ENCODE results near the gene ERG.

ERG gene

DNA sequence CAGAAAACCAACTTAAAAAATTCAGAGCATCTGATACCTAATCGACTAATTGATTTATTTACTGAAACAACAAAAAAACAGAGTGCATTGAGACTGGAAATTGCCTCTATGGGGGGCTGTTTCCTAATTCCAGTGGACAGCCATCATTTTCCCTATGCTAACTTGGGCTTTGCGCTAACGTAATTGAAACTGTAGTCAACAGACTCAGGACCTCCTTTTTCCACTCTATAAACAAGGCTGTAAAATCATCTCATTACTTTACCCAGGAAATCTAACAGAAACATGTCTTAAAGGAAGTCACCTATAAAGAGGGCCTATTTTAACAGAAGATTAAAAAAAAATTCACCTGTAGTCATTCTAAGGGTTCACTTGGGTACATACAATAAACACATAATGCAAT is 2.1 kb downstream of the ERG start:
- no peak for DNase-seq

DNA sequence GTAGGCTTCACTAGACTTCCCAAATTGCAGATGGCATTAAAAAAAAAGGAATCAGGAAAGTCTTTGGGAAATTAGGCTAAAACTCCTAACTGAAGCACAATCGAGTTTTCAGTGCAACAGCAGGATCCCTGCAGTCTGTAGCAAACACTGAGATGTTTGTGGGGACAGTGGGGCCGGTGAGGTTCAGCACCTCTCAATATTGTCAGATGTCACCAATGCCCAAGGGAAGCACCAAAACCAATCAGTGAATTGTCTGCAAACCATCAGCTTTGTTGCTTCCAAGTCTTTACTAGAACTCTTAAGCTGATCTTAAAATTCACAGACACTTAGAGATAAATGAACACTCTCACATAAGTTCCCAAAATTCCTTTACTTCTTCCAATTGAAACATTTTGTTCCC is 2.6 kb downstream of the ERG start:
- DNase-seq: no peak

DNA sequence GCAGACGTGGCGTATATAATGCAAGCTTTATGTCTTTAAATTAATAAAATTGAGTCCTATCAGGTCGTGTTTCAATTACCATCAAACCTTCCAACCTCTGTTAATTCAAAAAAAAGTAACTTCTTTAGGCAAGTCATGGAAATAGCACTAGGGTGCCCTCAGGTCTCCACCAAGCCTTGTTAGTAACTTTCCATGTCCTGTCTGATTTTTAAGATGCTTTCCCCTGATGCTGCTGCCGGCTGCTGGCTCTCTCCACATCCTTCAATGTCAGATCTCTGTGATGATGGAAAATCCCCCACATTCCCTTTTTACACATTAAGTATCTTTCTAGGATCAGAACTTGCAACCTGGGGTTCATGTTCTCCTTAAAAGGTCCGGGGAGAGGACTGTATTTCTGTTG is 3.0 kb downstream of the ERG start:
- no peak for DNase-seq

DNA sequence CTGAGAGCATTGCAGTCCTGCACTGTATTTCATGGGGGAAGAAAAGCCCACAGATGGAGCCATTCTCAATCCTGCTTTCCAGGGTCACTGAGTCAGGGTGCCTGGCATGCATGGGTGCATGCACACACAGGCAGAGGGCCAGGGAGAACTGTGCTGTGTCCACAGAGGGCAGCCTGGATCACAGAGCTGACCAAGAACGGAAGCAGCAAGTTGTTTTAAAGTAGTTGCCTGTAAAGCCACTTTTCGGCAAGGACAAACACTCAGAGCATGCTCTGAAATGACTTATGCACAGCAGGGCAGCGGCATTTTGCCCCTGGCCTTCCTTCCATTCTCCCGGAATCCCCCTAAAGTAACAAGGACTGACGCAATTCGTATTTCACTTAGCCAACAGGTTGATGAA is 3.6 kb downstream of the ERG start:
- DNase-seq: no peak

DNA sequence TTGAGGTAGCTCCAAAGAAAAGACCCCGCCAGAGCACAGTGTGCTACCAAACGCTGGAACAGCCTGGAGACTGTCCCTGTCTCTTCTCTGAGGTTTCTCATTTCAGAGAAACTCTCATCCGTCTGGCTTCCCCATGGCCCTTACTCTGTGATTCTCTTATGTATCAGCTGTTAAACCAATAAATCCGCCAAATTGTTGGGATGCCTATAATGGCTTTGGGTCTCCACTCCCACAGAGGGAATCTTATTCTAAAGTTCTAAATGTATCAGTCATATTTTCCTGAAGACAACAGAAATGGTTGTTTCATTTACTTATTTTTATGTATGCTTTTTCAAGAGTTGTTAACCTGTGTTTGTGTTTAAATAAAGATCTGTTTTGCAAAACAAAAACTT is 4.0 kb downstream of the ERG start:
- DNase-seq: no peak

DNA sequence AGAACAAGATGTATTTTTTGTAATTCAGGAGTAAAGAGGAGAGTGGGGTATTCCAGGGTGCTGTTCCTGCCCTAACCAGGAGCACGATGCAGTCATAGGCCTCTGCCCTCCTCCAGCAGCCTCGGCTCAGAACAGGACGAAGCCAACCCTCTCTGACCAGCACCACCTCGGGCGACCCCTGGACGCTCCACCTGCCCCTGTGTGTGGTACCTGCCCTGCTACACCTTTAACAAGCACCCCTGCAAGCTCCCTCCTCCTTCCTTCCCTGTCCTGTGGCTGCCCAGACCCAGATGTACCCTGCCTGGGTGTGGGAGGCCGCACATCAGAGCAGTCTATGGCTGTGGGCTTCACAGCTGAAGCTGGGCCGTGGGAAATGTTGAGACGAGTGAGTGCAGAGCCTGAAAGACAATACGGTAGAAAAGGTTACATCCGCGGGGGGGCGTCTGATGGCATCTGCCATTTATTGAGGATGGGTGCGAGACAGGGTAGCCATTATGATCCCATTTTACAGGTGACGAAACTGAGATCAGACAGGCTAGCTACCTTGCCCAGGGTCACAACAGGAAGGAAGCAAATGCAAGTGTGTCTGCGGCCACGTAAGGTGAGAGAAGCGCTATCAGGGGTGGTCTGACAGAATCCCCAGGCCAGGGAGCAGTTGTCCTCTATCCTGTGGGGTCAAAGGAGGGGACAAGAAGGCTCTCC is 4.6 kb downstream of the ERG start:
- no peak for DNase-seq

DNA sequence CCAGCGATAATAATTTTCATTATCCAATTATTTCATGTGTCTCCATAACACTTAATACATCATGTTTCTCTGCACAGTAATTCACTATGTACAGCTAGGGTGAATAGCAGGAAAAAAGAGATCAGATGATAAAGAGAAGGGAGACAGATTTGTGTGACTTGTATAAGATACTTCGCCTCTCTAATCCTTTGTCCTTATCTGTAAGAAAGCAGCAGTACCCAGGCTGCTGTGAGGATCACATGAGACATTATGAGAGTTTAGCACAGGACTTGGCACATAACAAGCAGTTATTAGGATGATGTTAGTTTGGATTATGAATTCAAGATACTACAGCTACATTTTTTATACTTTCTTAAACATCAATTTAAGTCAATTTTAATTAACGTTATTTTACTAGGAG is 6.3 kb downstream of the ERG start:
- DNase-seq: no peak

DNA sequence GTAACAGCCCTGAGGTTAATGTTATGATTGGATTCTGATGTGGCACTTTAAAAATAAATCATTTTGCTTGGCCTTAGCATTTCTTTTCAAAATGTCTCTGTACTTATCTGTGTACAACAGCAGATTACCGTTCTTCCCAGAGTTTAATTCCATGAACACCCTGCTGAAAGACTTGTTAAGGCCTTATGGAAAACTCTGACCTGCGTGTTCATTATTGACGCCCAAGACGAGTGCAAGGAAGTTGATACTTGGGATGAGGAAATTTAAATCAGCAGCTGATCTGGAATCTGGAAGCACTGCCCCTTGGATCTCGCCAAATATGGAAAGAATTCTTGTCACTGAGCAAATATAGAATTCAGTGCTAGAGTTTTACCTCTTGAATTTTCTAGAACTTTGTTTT is 6.7 kb downstream of the ERG start:
- DNase-seq: no peak

DNA sequence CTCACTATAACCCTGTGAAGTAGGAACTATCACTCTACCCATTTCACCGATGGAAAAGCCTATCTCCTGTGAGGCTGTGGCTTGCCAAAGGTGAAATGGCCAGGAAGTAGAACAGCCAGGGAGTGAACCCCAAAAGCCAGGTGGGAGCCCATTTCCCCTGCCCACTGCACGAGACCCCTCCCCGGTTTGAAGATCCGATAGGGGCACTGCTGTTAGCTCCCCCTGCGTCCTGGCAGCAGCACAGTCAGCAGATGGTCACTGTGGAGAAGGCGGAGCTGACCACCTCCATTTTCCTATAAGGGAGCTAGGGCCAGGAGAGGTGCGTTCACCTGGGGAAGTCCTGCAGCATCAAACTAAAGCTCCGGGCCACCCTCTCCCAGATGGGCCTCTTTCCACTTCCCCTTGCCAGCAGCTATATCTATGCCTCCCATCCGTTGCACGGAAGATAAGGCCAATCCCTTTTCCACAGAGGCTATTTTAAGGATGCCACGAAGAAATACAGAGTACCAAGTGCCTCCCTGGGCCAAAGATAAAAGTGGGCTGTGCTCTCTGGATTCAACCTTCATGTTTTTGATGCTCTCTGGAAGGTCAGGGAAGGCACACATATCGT is 7.8 kb downstream of the ERG start:
- DNase-seq: no peak

DNA sequence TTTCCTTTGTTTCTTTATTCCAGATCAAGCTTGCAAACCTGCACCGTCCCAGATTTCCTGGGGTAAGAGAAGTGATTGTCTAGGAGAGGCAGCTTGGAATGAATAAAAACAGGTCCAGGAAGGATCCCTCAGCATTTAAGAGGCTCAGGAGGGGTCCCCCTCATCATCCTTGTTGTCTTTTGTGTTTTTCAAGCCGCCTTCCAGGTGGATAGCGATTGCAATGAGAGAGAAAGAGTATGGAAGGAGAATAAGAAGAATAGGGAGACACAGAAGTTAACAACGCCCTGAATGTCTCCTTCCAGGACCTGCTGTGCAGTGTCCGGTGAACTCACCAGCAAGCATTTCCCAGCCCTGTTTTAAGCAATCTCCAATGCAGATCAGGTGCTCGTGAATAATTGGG is 8.5 kb downstream of the ERG start:
- DNase-seq: no peak

DNA sequence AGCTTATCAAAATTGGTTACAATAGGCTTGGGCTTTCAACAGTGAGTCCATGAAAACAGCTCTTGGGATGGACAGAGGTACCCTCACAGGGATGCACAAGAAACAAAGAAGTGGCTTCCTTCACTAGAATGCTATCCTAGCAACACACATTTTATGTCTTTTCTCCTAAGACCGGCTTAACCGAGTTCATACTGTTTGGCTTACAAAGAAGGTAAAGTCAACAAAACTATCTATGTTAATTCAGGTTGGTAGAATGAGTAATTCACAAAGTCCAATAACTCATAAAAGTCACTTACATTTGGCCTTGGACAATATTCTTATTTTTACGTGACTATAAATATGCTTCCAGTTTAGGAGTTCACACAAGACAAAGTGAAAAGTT is 9.0 kb downstream of the ERG start:
- DNase-seq: no peak

DNA sequence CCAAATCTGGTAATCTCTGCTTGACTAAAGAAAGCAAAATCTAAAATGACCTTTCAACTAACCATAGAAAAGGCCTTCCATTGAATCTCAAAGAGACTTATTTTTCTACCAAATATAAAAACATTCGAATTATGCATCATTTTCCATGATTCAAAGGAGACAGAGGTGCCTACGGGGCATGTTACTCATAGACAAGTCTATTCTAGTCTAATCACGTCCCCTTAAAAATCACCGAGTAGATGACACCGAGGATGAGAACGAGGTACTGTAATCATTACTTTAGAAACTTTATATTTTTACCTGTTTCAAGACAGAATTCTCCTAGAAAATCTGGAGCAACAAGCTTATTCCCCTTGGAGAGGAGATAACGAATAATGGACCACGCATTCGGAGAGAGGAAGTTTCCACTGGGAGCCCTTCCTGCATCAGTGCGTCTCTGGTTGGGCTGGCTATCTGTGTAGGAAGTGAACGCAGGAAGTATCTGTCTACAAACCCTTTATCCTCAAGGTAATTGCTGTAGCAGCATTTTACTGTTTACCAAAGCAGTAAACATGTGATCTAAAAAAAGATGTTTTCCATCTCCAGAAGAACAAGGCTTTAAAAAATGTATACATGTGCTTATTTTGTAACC is 9.5 kb downstream of the ERG start:
- no peak for DNase-seq

DNA sequence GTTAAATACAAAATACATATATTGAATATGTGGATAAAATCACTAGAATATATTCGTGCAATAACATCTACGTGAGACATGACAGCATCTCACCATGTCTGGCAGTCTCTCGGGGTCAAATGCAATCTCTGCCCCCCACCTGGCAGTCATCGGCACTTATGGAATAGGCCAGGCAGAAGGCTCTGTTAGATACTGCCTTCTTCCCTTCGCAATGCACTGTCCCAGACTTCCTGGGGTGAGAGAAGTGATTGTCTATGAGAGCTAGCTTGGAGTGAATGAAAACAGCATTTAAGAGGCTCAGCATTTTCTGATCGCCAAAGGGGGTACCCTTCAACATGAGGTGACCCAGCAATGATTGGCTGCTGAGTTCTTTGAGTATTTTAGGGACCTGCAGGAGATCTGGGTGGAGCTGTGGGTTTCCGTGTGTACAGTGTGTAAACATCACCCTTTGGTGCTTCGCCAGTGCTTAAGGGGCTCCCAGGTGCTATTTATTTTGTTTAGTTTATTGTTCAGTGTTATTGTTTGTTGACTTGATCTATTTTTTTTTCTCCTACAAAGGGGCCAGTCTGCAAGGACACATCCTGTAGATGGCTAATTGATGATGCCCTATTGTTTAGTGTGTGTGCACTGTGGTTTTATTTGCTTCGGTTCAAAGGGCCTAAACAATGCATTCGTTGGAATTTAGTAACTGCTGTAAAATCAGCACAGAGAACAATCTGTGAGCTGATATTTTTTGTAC is 10.2 kb downstream of the ERG start:
- DNase-seq: no peak

DNA sequence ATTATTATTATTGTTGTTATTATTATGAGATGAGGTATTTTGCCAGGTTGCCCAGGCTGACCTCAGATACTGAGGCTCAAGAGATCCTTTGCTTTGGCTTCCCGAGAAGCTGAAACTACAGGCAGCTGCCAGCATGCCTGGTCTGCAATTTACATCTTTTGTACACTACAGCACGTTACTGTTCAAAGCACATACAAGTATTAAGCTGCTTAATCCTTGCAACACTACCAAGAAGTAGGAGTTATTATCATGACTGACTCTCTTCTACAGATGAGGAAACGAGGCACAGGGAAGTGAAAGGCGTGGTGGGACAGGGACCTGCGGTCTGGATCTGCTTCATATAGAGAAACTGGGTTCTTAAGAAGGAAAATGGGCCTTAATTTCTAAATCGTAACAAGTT is 11.6 kb downstream of the ERG start:
- no peak for DNase-seq

DNA sequence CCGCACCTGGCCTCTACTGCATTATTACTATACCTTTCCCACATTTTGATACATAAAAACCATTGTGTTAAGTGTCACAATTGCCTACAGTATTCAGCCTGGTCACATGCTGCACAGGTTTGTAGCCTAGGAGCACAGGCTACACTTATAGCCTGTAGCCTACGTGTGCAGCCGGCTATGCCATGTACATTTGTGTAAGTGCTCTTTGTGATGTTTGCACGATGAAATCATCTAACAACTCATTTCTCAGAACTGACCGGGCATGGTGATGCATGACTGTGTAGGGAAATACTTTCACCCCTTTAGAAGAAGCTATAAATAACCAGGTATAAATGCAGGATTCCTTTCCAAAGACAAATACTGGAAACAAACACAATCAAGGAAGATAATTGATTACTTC is 12.1 kb downstream of the ERG start:
- no peak for DNase-seq

DNA sequence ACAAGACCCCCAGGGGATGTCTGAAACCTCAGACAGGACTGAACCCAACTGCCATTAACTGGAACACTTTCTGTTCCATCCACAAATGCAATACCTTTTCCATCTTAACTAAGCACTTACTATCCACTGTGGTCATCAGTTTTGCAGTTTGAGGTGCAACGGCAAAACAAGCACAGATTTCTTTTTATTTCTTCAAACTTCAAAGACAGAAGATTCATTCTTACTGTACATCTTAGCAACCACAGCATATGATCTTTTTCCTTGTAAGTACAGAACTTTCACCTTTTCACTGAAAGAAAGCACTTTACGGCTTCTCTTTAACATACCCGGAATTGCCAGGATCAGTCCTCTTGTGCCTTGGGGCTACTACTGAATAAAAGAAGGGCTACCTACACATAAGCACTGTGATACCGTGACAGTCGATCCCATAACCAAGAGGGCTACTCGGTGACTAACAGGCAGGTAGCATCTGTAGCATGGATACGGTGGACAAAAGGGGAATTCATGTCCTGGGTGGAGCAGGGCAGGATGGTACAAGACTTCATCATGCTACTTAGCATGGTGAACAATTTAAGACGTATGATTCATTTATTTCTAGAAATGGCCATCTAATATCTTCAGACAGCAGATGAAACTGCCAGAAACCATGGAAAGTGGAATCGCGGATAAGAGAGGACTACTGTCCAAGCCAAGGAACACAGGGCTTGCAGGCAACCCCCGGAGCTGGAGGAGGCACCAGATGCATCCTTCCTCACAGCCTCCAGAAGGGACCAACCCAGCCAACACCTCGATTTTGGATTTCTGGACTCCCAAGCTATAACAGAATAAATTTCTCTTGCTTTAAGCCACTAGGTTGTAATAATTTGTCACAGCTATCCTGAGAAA is 18.4 kb downstream of the ERG start:
- no peak for DNase-seq

DNA sequence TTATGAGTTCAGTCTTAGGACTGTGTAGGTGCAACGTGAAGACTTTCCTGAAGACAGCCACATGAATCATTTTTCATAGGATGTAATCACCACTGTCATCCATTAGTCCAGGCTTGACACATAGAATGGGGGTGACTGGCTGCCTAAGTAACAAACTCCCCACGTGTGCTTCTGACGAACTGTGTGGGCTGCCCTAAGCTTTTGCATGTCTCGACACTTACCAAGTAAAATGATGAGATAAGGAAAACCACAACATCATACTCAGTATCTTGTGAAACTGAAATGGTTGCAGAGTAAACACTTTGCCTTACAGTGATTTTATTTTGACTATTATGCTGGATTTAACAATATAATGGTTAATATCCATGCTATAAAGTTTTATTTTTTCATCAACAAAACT is 19.5 kb downstream of the ERG start:
- no peak for DNase-seq

DNA sequence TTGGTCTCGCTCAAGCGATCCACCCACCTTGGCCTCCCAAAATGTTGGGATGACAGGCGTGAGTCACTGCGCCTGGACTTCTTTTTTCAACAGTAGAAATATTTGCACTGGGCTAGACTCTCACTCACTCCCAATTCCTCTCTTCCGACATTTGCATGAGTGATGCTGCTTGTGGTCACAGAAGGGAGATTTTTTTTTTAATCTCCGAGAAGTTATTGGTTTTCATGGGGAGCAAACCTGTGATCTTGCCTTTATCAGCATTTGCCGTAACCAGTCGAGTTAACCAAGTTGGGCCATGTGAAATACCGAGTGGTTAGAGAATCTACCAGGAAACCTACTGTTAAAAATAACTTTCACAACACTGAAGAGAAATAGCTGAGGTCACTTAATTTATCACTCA is 21.1 kb downstream of the ERG start:
- no peak for DNase-seq

DNA sequence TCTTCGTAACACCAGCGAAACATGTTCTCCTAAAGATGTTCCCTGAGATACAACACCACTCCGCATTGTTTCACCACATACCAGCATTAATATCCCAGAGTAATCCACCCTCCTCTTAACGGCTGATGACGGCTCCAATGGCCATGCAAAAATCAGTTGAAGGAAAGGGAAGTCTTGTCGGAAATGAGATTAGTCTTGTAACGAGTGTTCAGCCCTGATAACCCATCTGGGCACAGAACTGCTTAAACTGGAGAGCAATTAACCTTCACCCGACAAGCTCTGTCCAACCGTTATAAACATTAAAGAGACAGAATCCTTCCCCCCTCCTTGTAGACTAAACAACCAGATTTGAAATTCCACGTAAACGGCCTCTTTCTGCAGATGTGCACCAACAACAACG is 21.9 kb downstream of the ERG start:
- no peak for DNase-seq

DNA sequence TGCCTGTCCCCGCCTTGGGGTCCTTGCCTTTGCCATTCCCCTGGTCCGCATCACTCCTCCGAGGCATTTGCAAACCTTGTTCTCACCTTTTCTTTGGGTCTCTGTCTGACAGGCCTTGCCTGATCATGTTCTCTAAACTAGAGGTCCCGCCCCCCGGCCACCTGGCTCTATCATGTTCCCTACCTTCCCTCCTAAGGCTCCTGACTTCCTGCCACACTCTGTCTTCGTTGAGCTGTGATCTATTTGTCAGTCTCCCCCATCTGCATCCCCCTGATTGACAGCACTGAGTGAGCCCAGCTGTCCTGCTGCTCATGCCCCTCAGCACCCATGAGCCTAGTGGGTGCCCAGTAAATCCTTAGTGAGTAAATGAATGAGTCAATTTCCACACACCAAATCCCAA is 22.8 kb downstream of the ERG start:
- DNase-seq: no peak

DNA sequence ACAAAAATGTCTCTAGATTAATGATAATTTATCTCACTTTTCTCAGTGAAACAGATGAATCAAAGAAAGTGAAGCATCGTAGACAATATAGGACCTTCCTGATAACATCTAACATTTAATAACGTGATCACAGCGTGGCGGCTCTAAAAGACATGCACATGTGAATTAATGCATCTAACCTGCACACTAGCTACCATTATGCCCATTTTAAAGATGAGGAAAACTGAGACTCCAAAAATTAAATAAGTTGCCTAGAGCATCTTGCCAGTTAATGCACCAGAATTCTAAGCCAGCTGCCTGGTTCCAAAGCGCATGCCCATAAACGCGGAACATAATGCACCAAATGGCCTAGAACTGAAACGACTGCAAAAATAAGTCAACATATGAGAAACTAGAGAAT is 23.5 kb downstream of the ERG start:
- DNase-seq: no peak

DNA sequence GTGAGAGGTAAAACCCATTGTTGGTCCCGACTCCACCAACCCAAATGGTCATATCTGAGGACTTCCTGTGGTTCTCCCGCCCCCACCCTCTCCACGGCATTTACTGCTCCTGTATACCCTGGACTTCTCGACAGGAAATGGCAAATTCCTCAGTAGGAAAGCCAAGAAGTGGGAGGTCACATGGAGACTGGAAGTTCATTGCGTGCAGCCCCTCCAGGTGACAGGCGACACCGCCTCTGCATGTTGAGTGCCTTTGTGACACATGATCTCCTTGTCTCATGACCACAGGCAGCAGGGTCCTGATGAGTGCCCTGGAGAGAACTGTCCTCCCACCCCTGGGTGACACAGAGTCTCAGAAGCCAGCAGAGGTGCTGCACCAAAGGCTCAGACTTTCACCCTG is 24.2 kb downstream of the ERG start:
- DNase-seq: no peak
